Tibial artery (tissue), 4 donors: ENCODE data around the gene G6PC1.
"Not testable (repeated sequence)": the region's sequence is repeated elsewhere in the genome, so short reads cannot be mapped to it uniquely, and the experiment has no call there.

Experiments
- DNase-seq, 2 donors: peaks; one replicate each; pipeline ENCODE4 v3.0.0-alpha.2; 2019
- H3K27ac ChIP-seq, 2 donors: fragments of 200-600 bp; sonication (generic) in 1 of 2; 1 replicate in 1 of 2; 2 replicates in 1 of 2; pipeline ENCODE4 v1.5.1; 2018 to 2019; ENCODE audit warnings: mild to moderate bottlenecking in 1 of 2
- H3K27me3 ChIP-seq, 2 donors: fragments of 200-600 bp; sonication (generic) in 1 of 2; one replicate each; pipeline versions ENCODE4 v1.5.1 to v1.6.0; 2016 to 2019
- H3K36me3 ChIP-seq, 3 donors: fragments of 200-600 bp; sonication (generic) in 2 of 3; one replicate each; pipeline ENCODE4 v1.5.1; 2016 to 2019; ENCODE audit warnings: mild to moderate bottlenecking in 2 of 3
- H3K4me1 ChIP-seq, 4 donors: fragments of 200-600 bp; sonication (generic) in 2 of 4; 1 replicate in 3 of 4; 2 replicates in 1 of 4; pipeline ENCODE4 v1.5.1; 2016 to 2019
- H3K4me3 ChIP-seq, 2 donors: fragments of 200-600 bp; sonication (generic) in 1 of 2; 1 replicate in 1 of 2; 2 replicates in 1 of 2; pipeline ENCODE4 v1.5.1; 2018 to 2019; ENCODE audit warnings: mild to moderate bottlenecking in 2 of 2
- H3K9me3 ChIP-seq, 3 donors: fragments of 200-600 bp; sonication (generic) in 1 of 3; one replicate each; pipeline ENCODE4 v1.5.1; 2016 to 2019
- intact Hi-C: fragments of 100-400 bp; cut with DNase I; formaldehyde crosslinking; loops from one replicate; pipeline ENCODE4 v1.15.0; 2023; ENCODE audit warnings: low total_unique reads
- TF ChIP-seq, protein P1 (sequence below), 2 experiments: fragments of 200-600 bp in 1 of 2; fragments of 450-650 bp in 1 of 2; IDR thresholded peaks; one replicate each; pipeline ENCODE4 v1.5.1; 2017 to 2019; ENCODE audit warnings: antibody characterized with exemption in 2 of 2, mild to moderate bottlenecking in 1 of 2, moderate library complexity in 1 of 2

Gene G6PC1

DNA sequence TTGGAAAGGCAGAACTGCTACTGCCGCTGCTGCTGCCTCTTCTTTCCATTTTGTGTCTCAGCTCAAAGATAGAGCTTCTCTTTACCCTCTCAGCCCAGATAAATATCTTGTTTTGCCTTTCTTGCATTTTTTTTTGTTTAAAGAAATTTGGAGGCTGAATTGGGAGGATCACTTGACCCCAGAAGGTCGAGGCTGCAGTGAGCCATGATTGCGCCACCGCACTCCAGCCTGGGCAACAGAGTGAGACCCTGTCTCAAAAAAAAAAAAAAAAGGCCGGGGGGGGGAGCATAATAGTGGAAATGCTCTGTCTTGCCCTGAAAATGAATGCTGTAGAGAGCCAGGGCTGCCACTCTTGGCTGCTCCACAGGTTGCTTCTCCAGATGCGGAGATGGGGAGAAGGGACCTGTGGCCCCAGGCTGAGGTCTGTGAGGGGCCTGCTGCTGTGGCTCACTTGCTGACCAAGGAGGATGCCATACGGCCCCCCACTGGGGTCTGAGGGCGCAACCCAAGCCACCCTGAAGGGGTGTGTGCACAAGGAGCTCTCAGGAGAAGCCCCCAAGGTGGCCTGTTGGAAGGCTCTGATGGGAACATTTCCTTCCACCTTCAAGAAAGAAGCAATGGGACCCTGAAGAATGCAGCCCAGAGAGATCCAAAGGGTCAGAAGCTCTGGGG is 21.5 kb upstream of the G6PC1 start:
- DNase-seq, result no peak
- Histone ChIP-seq H3K4me1 (peaks cover 0 to 9% (median 0%) of the 10 kb centered on the region in 4 donors), H3K4me3 (no peak overlapping the region), H3K27ac (no peak overlapping the region), H3K36me3 (peaks cover 0 to 4% (median 0%) of the 10 kb centered on the region in 3 donors), H3K9me3 (no peaks in the 10 kb centered on the region), H3K27me3 (no peaks in the 10 kb centered on the region)
- intact Hi-C loops, result no loop called here
- TF ChIP-seq, protein P1, sequence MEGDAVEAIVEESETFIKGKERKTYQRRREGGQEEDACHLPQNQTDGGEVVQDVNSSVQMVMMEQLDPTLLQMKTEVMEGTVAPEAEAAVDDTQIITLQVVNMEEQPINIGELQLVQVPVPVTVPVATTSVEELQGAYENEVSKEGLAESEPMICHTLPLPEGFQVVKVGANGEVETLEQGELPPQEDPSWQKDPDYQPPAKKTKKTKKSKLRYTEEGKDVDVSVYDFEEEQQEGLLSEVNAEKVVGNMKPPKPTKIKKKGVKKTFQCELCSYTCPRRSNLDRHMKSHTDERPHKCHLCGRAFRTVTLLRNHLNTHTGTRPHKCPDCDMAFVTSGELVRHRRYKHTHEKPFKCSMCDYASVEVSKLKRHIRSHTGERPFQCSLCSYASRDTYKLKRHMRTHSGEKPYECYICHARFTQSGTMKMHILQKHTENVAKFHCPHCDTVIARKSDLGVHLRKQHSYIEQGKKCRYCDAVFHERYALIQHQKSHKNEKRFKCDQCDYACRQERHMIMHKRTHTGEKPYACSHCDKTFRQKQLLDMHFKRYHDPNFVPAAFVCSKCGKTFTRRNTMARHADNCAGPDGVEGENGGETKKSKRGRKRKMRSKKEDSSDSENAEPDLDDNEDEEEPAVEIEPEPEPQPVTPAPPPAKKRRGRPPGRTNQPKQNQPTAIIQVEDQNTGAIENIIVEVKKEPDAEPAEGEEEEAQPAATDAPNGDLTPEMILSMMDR (IDR thresholded peaks at IDR 0.05), result no peak

DNA sequence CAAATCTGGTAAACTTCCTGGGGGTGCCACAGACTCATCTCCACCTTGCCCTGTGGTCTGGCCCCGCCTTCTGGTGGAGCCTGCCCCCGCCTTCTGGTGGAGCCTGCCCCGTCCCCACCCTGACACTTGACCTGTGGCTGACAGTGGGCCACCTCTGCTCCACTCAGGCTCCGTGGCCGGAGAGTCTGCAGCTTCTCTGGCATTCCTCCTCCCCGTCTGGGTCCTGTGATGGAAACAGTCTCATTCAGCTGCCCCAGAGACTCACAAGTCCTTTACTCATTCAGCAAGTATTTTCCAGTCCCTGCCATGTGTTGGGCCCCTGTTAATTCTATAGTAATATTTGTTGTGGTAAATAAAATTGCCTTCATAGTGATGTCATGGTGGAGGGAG is 21.0 kb upstream of the G6PC1 start:
- no peaks in the 10 kb centered on the region for H3K9me3 ChIP-seq
- no peak for DNase-seq
- TF ChIP-seq, protein P1 (IDR thresholded peaks at IDR 0.05), result no peak
- H3K36me3 ChIP-seq, result peaks cover 0 to 4% (median 0%) of the 10 kb centered on the region in 3 donors
- no peak overlapping the region for H3K27ac ChIP-seq
- no peak overlapping the region for H3K4me3 ChIP-seq
- H3K27me3 ChIP-seq, result no peaks in the 10 kb centered on the region
- intact Hi-C loops, result no loop called here
- H3K4me1 ChIP-seq, result peaks cover 0 to 9% (median 0%) of the 10 kb centered on the region in 4 donors

DNA sequence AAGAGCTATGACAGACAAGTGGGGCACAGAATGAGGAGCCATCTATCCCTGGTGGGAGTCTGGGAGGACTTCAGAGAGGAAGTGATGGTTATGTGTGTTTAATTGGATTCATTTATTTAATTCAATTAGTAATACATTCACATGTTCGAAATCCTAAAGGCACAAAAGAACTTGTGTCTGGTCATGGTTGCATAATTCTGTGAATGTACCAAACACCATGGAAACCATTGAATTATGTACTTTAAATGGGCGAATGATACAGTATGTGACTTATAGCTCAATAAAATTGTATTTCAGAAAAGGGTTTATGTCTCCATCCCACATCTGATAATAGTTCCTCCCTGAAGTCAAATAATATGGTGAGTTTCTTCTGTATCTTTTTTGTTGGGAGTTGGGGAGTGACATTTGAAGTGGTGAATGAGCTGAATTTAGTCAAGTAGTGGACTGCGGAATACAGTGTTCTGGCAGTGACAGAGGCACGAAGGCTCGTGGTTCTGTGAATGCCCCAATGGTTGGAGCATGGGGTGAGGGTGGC is 19.8 kb upstream of the G6PC1 start:
- Histone ChIP-seq H3K36me3 (peaks cover 0 to 4% (median 0%) of the 10 kb centered on the region in 3 donors), H3K9me3 (no peaks in the 10 kb centered on the region), H3K27me3 (no peaks in the 10 kb centered on the region), H3K4me3 (no peak overlapping the region), H3K27ac (no peak overlapping the region), H3K4me1 (peaks cover 0 to 2% (median 0%) of the 10 kb centered on the region in 4 donors)
- TF ChIP-seq, protein P1 (IDR thresholded peaks at IDR 0.05), result no peak
- intact Hi-C loops, result no loop called here
- DNase-seq, result no peak

GRCh38 chr17:42881706-42882105 is 18.9 kb upstream of the G6PC1 start:
- H3K4me3 ChIP-seq, DNase-seq, H3K27me3 ChIP-seq, H3K36me3 ChIP-seq, intact Hi-C loops, H3K27ac ChIP-seq, H3K9me3 ChIP-seq, H3K4me1 ChIP-seq: not testable (repeated sequence)

GRCh38 chr17:42882166-42882565 is 18.4 kb upstream of the G6PC1 start:
- no peaks in the 10 kb centered on the region for H3K27me3 ChIP-seq
- no peak for DNase-seq
- no peaks in the 10 kb centered on the region for H3K4me1 ChIP-seq
- H3K27ac ChIP-seq, result no peak overlapping the region
- H3K9me3 ChIP-seq, result no peaks in the 10 kb centered on the region
- intact Hi-C loops, result no loop called here
- TF ChIP-seq, protein P1 (IDR thresholded peaks at IDR 0.05), result no peak
- no peak overlapping the region for H3K4me3 ChIP-seq
- H3K36me3 ChIP-seq, result no peaks in the 10 kb centered on the region

DNA sequence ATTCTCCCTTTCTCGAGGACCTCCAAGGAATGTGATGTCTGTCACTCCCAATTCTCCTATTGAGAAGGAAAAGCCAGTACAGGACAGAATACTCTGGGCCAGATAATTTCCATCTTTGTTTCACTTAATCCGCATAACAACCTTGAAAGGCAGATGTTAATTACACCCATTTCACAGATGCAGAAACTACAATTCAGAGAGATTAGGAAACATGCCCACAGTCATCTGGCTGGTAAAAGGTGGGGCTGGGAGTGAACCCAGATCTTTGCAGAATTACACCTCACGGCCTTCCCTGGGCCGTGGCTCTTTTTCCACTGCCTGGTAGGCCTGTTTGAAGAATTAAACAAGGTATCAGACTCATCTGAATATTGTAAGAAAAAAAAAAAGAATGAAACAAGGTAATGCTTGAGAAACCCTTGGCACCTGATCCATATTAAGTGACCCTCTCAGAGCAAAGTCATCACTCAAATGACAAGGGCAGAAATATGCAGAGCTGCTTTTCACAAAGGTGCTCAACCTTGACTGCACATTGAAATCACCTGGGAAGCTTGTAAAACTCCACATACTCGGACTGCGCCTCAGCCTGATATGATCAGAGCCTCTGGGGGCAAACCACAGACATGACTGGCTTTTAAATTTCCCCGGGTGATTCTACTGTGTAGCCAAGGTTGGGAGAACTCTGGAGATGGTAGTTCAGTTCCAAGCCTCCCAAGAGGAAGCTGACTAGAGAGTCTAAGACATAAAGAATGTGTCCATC is 16.6 kb upstream of the G6PC1 start:
- TF ChIP-seq, protein P1 (IDR thresholded peaks at IDR 0.05), result no peak
- no peaks in the 10 kb centered on the region for H3K9me3 ChIP-seq
- H3K4me1 ChIP-seq, result no peaks in the 10 kb centered on the region
- DNase-seq, result no peak
- H3K36me3 ChIP-seq, result no peaks in the 10 kb centered on the region
- no peaks in the 10 kb centered on the region for H3K27me3 ChIP-seq
- no peak overlapping the region for H3K27ac ChIP-seq
- intact Hi-C loops, result no loop called here
- no peak overlapping the region for H3K4me3 ChIP-seq

- H3K27ac ChIP-seq, H3K9me3 ChIP-seq, H3K4me3 ChIP-seq, DNase-seq, H3K27me3 ChIP-seq, H3K36me3 ChIP-seq, intact Hi-C loops, H3K4me1 ChIP-seq: not testable (repeated sequence)
These were observed 14.8 kb upstream of the G6PC1 start for GRCh38 chr17:42885806-42886205.
